Mesendoderm (in vitro differentiated cells): ENCODE measurements around the gene MYOCD.

Experiments used
- DNase-seq: peaks from one replicate; pipeline ENCODE4 v3.0.0; 2013
- H2AK5ac ChIP-seq: 2 replicates; pipeline ENCODE4 v1.6.1; 2013; ENCODE audit warnings: low read length, inconsistent platforms
- H2BK120ac ChIP-seq: 2 replicates; pipeline ENCODE4 v1.6.1; 2013; ENCODE audit warnings: low read depth, mild to moderate bottlenecking, low read length, moderate library complexity, mixed read lengths
- H2BK15ac ChIP-seq: replicated peaks from 2 replicates; pipeline ENCODE4 v1.6.1; 2013; ENCODE audit warnings: low read depth, mild to moderate bottlenecking, moderate library complexity
- H2BK5ac ChIP-seq: 2 replicates; pipeline ENCODE4 v1.6.1; 2013; ENCODE audit warnings: low read length, inconsistent platforms
- H3K18ac ChIP-seq: 2 replicates; pipeline ENCODE4 v1.6.1; 2013; ENCODE audit warnings: mild to moderate bottlenecking, low read length, mixed read lengths
- H3K23ac ChIP-seq: one replicate; pipeline ENCODE4 v1.6.1; 2013; ENCODE audit warnings: low read length
- H3K27ac ChIP-seq: 2 replicates; pipeline ENCODE4 v1.5.1; 2013; ENCODE audit warnings: low read depth, mild to moderate bottlenecking, inconsistent platforms, low read length, moderate library complexity
- H3K27me3 ChIP-seq: 2 replicates; pipeline ENCODE4 v1.6.1; 2013; ENCODE audit warnings: low read length, control low read depth, mild to moderate bottlenecking, inconsistent platforms; ENCODE audit not compliant: insufficient read depth, poor library complexity
- H3K36me3 ChIP-seq: 2 replicates; pipeline ENCODE4 v1.6.1; 2013; ENCODE audit warnings: low read length, inconsistent platforms; ENCODE audit not compliant: control insufficient read depth, insufficient read depth
- H3K4ac ChIP-seq: one replicate; pipeline ENCODE4 v1.6.1; 2013; ENCODE audit warnings: low read depth, mild to moderate bottlenecking, low read length, moderate library complexity
- H3K4me1 ChIP-seq: 2 replicates; pipeline ENCODE4 v1.6.1; 2013; ENCODE audit warnings: low read depth, low read length, inconsistent platforms; ENCODE audit not compliant: control insufficient read depth
- H3K4me2 ChIP-seq: 2 replicates; pipeline ENCODE4 v1.6.1; 2013; ENCODE audit warnings: low read length
- H3K4me3 ChIP-seq: 2 replicates; pipeline ENCODE4 v1.5.1; 2013; ENCODE audit warnings: mild to moderate bottlenecking, low read length
- H3K56ac ChIP-seq: one replicate; pipeline ENCODE4 v1.6.1; 2013; ENCODE audit warnings: low read length
- H3K79me1 ChIP-seq: 2 replicates; pipeline ENCODE4 v1.6.1; 2013; ENCODE audit warnings: low read length, inconsistent platforms
- H3K79me2 ChIP-seq: 2 replicates; pipeline ENCODE4 v1.6.1; 2013; ENCODE audit warnings: mild to moderate bottlenecking, low read length; ENCODE audit not compliant: control insufficient read depth, insufficient read depth
- H3K9ac ChIP-seq: 2 replicates; pipeline ENCODE4 v1.6.1; 2013; ENCODE audit warnings: low read length, inconsistent platforms
- H4K5ac ChIP-seq: one replicate; pipeline ENCODE4 v1.6.1; 2013; ENCODE audit warnings: low read length
- H4K8ac ChIP-seq: one replicate; pipeline ENCODE4 v1.6.1; 2013; ENCODE audit warnings: low read depth, mild to moderate bottlenecking, control low read depth, low read length, moderate library complexity
- WGBS: extraction: QIAGEN DNeasy Blood & Tissue Kit; methylation state at CpG from one replicate; pipeline ENCODE4 v1.1.7; 2013; ENCODE audit warnings: low lambda C conversion rate, missing lambda C conversion rate; ENCODE audit not compliant: insufficient coverage; ENCODE audit errors: extremely low coverage; 5-methylcytosine and 5-hydroxymethylcytosine counted together

Gene MYOCD

GRCh38 chr17:12743046-12743445, 77.4 kb downstream of the MYOCD start:
- Histone ChIP-seq H3K79me2 (no peaks in the 10 kb centered on the region), H4K5ac (no peak overlapping the region), H3K36me3 (no peaks in the 10 kb centered on the region), H3K4me1 (no peaks in the 10 kb centered on the region), H3K27me3 (no peaks in the 10 kb centered on the region), H2BK5ac (no peak overlapping the region), H3K4ac (no peak overlapping the region), H3K79me1 (no peaks in the 10 kb centered on the region), H3K4me3 (no peak overlapping the region), H2BK120ac (no peak overlapping the region), H2AK5ac (no peak overlapping the region), H3K56ac (no peak overlapping the region), H3K4me2 (no peak overlapping the region), H3K23ac (no peak overlapping the region), H4K8ac (no peak overlapping the region), H2BK15ac (no peak overlapping the region), H3K27ac (no peak overlapping the region), H3K9ac (no peak overlapping the region), H3K18ac (no peak overlapping the region)
- WGBS = no CpG with 5 or more reads among the region's 3 CpGs
- DNase-seq = peak; percentile 4

- no peak overlapping the region for H4K5ac ChIP-seq
- no peak overlapping the region for H3K4me3 ChIP-seq
- H4K8ac ChIP-seq = no peak overlapping the region
- no peaks in the 10 kb centered on the region for H3K27me3 ChIP-seq
- H3K18ac ChIP-seq = no peak overlapping the region
- H3K4ac ChIP-seq = no peak overlapping the region
- no peaks in the 10 kb centered on the region for H3K79me1 ChIP-seq
- H3K23ac ChIP-seq = no peak overlapping the region
- H3K79me2 ChIP-seq = no peaks in the 10 kb centered on the region
- no peak overlapping the region for H2AK5ac ChIP-seq
- WGBS = no CpG with 5 or more reads among the region's 5 CpGs
- no peak overlapping the region for H3K9ac ChIP-seq
- no peak overlapping the region for H2BK15ac ChIP-seq
- no peak overlapping the region for H3K4me2 ChIP-seq
- no peaks in the 10 kb centered on the region for H3K36me3 ChIP-seq
- H3K27ac ChIP-seq = no peak overlapping the region
- no peak overlapping the region for H2BK5ac ChIP-seq
- no peaks in the 10 kb centered on the region for H3K4me1 ChIP-seq
- H2BK120ac ChIP-seq = no peak overlapping the region
- no peak overlapping the region for H3K56ac ChIP-seq
- DNase-seq = peak; percentile 27
These were observed 78.6 kb downstream of the MYOCD start for GRCh38 chr17:12744298-12744697.

DNA sequence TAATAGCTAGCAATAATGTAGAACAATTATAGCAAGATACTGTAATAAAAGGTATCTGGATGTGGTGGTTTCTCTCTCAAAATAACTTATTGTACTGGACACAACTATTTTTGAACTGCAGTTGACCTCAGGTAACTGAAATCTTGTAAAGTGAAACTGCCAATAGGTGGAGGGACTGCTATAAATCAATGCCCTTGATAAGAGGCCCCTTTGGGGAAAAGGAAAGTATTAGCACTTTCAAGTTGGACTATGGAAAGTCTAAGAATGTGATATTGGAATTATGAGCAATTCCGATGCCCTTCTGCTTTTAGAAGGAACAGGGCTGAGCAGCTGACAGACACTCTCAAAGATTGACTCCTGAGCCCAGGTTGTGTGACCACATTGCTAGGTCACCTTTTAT, 79.1 kb downstream of the MYOCD start:
- Histone ChIP-seq H2BK120ac (no peak overlapping the region), H3K9ac (no peak overlapping the region), H4K8ac (no peak overlapping the region), H4K5ac (no peak overlapping the region), H3K4me3 (no peak overlapping the region), H3K4me2 (no peak overlapping the region), H3K18ac (no peak overlapping the region), H3K4me1 (no peaks in the 10 kb centered on the region), H3K56ac (no peak overlapping the region), H2AK5ac (no peak overlapping the region), H3K79me1 (no peaks in the 10 kb centered on the region), H2BK5ac (no peak overlapping the region), H3K4ac (no peak overlapping the region), H3K27me3 (no peaks in the 10 kb centered on the region), H3K23ac (no peak overlapping the region), H3K36me3 (no peaks in the 10 kb centered on the region), H3K27ac (no peak overlapping the region), H3K79me2 (no peaks in the 10 kb centered on the region), H2BK15ac (no peak overlapping the region)
- DNase-seq = no peak
- no CpG with 5 or more reads among the region's 1 CpG for WGBS

- Histone ChIP-seq H3K18ac (no peak overlapping the region), H3K27ac (no peak overlapping the region), H3K79me1 (no peaks in the 10 kb centered on the region), H2AK5ac (no peak overlapping the region), H3K56ac (no peak overlapping the region), H3K4ac (no peak overlapping the region), H3K9ac (no peak overlapping the region), H2BK15ac (no peak overlapping the region), H2BK120ac (no peak overlapping the region), H4K5ac (no peak overlapping the region), H3K27me3 (no peaks in the 10 kb centered on the region), H3K79me2 (no peaks in the 10 kb centered on the region), H4K8ac (no peak overlapping the region), H3K4me3 (no peak overlapping the region), H3K4me2 (no peak overlapping the region), H2BK5ac (no peak overlapping the region), H3K23ac (no peak overlapping the region), H3K4me1 (no peaks in the 10 kb centered on the region), H3K36me3 (no peaks in the 10 kb centered on the region)
- no CpG with 5 or more reads among the region's 7 CpGs for WGBS
- DNase-seq = no peak
These were observed 79.8 kb downstream of the MYOCD start for GRCh38 chr17:12745486-12745885.

- H3K27ac ChIP-seq = no peak overlapping the region
- H3K4me1 ChIP-seq = no peaks in the 10 kb centered on the region
- no peak overlapping the region for H4K8ac ChIP-seq
- no peak overlapping the region for H2BK120ac ChIP-seq
- no peak overlapping the region for H3K23ac ChIP-seq
- H3K56ac ChIP-seq = no peak overlapping the region
- H3K4me3 ChIP-seq = no peak overlapping the region
- no peak overlapping the region for H2AK5ac ChIP-seq
- no peaks in the 10 kb centered on the region for H3K36me3 ChIP-seq
- no peak overlapping the region for H4K5ac ChIP-seq
- no peak for DNase-seq
- no peaks in the 10 kb centered on the region for H3K27me3 ChIP-seq
- no peak overlapping the region for H2BK15ac ChIP-seq
- H3K18ac ChIP-seq = no peak overlapping the region
- H3K79me1 ChIP-seq = no peaks in the 10 kb centered on the region
- no peak overlapping the region for H3K9ac ChIP-seq
- no peaks in the 10 kb centered on the region for H3K79me2 ChIP-seq
- H3K4me2 ChIP-seq = no peak overlapping the region
- H3K4ac ChIP-seq = no peak overlapping the region
- no peak overlapping the region for H2BK5ac ChIP-seq
These were observed 91.1 kb downstream of the MYOCD start for GRCh38 chr17:12756786-12757185.

DNA sequence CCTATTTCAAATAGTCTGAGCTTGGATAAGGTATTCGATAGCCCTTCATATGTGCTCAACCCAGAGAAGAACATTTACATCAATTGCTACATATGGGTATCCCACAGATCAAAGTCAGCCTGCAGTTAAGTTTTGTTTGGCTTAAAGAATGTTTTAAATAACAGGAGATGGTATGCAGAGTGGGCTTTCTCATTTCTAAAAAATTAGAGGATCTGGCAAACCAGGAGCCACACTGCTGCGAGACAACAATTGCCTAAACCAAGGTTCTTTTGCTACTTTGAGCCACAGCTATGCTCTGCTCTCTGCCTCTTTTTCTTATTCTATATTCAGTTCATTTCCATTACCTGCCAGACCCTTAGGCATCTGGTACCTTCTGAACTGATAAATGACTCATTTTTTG, 93.4 kb downstream of the MYOCD start:
- Histone ChIP-seq H2BK120ac (no peak overlapping the region), H3K27me3 (no peaks in the 10 kb centered on the region), H3K4me2 (no peak overlapping the region), H3K79me2 (no peaks in the 10 kb centered on the region), H3K4ac (no peak overlapping the region), H4K8ac (no peak overlapping the region), H3K9ac (no peak overlapping the region), H4K5ac (no peak overlapping the region), H2AK5ac (no peak overlapping the region), H3K79me1 (no peaks in the 10 kb centered on the region), H3K27ac (no peak overlapping the region), H3K23ac (no peak overlapping the region), H3K4me1 (no peaks in the 10 kb centered on the region), H3K4me3 (no peak overlapping the region), H3K56ac (no peak overlapping the region), H2BK15ac (no peak overlapping the region), H3K36me3 (no peaks in the 10 kb centered on the region), H2BK5ac (no peak overlapping the region), H3K18ac (no peak overlapping the region)
- WGBS = no CpG with 5 or more reads among the region's 2 CpGs
- no peak for DNase-seq
